ENCODE measurements around the gene TGFBR2. TPM values are rescaled to one million over a fixed set of nuclear protein-coding genes. Genes with fewer than 3 reads are reported as not detected.

Gene TGFBR2
- total RNA-seq, 1 donor from 2014 or later: 72.1 TPM

- Mint-ChIP-seq H3K27me3 (ENCODE audit: unreplicated experiment) (no peaks in the 10 kb centered on the region), H3K36me3 (ENCODE audit: unreplicated experiment) (no peaks in the 10 kb centered on the region), H3K9me3 (ENCODE audit: unreplicated experiment) (no peaks in the 10 kb centered on the region), H3K4me1 (ENCODE audit: unreplicated experiment) (peaks cover 15% of the 10 kb centered on the region), H3K27ac (ENCODE audit: unreplicated experiment) (no peak overlapping the region), H3K4me3 (ENCODE audit: unreplicated experiment) (no peak overlapping the region)
- no peak for DNase-seq (ENCODE audit: extremely low spot score, unreplicated experiment)
- TF ChIP-seq CTCF (IDR thresholded peaks at IDR 0.05): no peak
Observed at GRCh38 chr3:30600572-30600971, 5.8 kb upstream of the TGFBR2 start.

GRCh38 chr3:30602946-30603345, 3.5 kb upstream of the TGFBR2 start:
- H3K9me3 Mint-ChIP-seq (ENCODE audit: unreplicated experiment): no peaks in the 10 kb centered on the region
- no peaks in the 10 kb centered on the region for H3K27me3 Mint-ChIP-seq (ENCODE audit: unreplicated experiment)
- H3K4me1 Mint-ChIP-seq (ENCODE audit: unreplicated experiment): peaks cover 13% of the 10 kb centered on the region
- no peak for TF ChIP-seq CTCF (IDR thresholded peaks at IDR 0.05)
- no peak for DNase-seq (ENCODE audit: extremely low spot score, unreplicated experiment)
- no peak overlapping the region for H3K27ac Mint-ChIP-seq (ENCODE audit: unreplicated experiment)
- no peaks in the 10 kb centered on the region for H3K36me3 Mint-ChIP-seq (ENCODE audit: unreplicated experiment)
- H3K4me3 Mint-ChIP-seq (ENCODE audit: unreplicated experiment): no peak overlapping the region

GRCh38 chr3:30604093-30604492, 2.3 kb upstream of the TGFBR2 start:
- Mint-ChIP-seq H3K9me3 (ENCODE audit: unreplicated experiment) (no peaks in the 10 kb centered on the region), H3K4me1 (ENCODE audit: unreplicated experiment) (peaks cover 22% of the 10 kb centered on the region), H3K4me3 (ENCODE audit: unreplicated experiment) (no peak overlapping the region), H3K27me3 (ENCODE audit: unreplicated experiment) (no peaks in the 10 kb centered on the region), H3K27ac (ENCODE audit: unreplicated experiment) (no peak overlapping the region), H3K36me3 (ENCODE audit: unreplicated experiment) (no peaks in the 10 kb centered on the region)
- no peak for DNase-seq (ENCODE audit: extremely low spot score, unreplicated experiment)
- no peak for TF ChIP-seq CTCF (IDR thresholded peaks at IDR 0.05)

GRCh38 chr3:30604558-30604957, 1.8 kb upstream of the TGFBR2 start:
- Mint-ChIP-seq H3K27ac (ENCODE audit: unreplicated experiment) (no peak overlapping the region), H3K9me3 (ENCODE audit: unreplicated experiment) (no peaks in the 10 kb centered on the region), H3K27me3 (ENCODE audit: unreplicated experiment) (no peaks in the 10 kb centered on the region), H3K4me3 (ENCODE audit: unreplicated experiment) (no peak overlapping the region), H3K4me1 (ENCODE audit: unreplicated experiment) (peaks cover 25% of the 10 kb centered on the region), H3K36me3 (ENCODE audit: unreplicated experiment) (no peaks in the 10 kb centered on the region)
- TF ChIP-seq CTCF (IDR thresholded peaks at IDR 0.05): no peak
- DNase-seq (ENCODE audit: extremely low spot score, unreplicated experiment): no peak

GRCh38 chr3:30605005-30605404, 1.4 kb upstream of the TGFBR2 start:
- Mint-ChIP-seq H3K27me3 (ENCODE audit: unreplicated experiment) (no peaks in the 10 kb centered on the region), H3K36me3 (ENCODE audit: unreplicated experiment) (peaks cover 4% of the 10 kb centered on the region), H3K4me3 (ENCODE audit: unreplicated experiment) (no peak overlapping the region), H3K4me1 (ENCODE audit: unreplicated experiment) (peaks cover 30% of the 10 kb centered on the region), H3K9me3 (ENCODE audit: unreplicated experiment) (no peaks in the 10 kb centered on the region), H3K27ac (ENCODE audit: unreplicated experiment) (no peak overlapping the region)
- no peak for DNase-seq (ENCODE audit: extremely low spot score, unreplicated experiment)
- TF ChIP-seq CTCF (IDR thresholded peaks at IDR 0.05): no peak
